ENCODE results near the gene SPC24. TPM values are rescaled to one million over a fixed set of nuclear protein-coding genes. Genes with fewer than 3 reads are reported as not detected.

SPC24 gene
- total RNA-seq, 4 donors from 2014 or later, result 1.4 to 6.6 (median 3.4) TPM

GRCh38 chr19:11195681-11196080, 40.1 kb upstream of the SPC24 start:
- Histone ChIP-seq H3K4me1 (peaks cover 60 to 79% (median 79%) of the 10 kb centered on the region in 4 donors), H3K4me3 (peak overlapping the region; percentile 66 to 92 (median 84)), H3K36me3 (peaks cover 25 to 62% (median 56%) of the 10 kb centered on the region in 4 donors), H3K9me3 (no peaks in the 10 kb centered on the region), H3K27ac (replicated peaks in 1 of 4) (peak overlapping the region; percentile 89 to 98 (median 96)), H3K27me3 (no peaks in the 10 kb centered on the region)
- intact Hi-C loops (cut with DNase I), result no loop called here
- TF ChIP-seq CTCF (IDR thresholded peaks at IDR 0.05) (no peak), POLR2A (IDR thresholded peaks at IDR 0.05; ENCODE audit: low read depth) (no peak), POLR2AphosphoS5 (IDR thresholded peaks at IDR 0.05) (no peak), EP300 (IDR thresholded peaks at IDR 0.05) (no peak)
- WGBS, result 33% methylated on average over 12 of the region's 12 CpGs
- DNase-seq (ENCODE audit: extremely low spot score), result no peak

- WGBS, result 13% methylated on average over 19 of the region's 20 CpGs
- Histone ChIP-seq H3K27me3 (no peaks in the 10 kb centered on the region), H3K4me3 (peak overlapping the region; percentile 66 to 92 (median 84)), H3K9me3 (no peaks in the 10 kb centered on the region), H3K27ac (replicated peaks in 1 of 4) (peak overlapping the region; percentile 89 to 98 (median 96)), H3K36me3 (peaks cover 25 to 59% (median 52%) of the 10 kb centered on the region in 4 donors), H3K4me1 (peaks cover 68 to 87% (median 86%) of the 10 kb centered on the region in 4 donors)
- no peak for TF ChIP-seq CTCF (IDR thresholded peaks at IDR 0.05)
- intact Hi-C loops (cut with DNase I), result no loop called here
- no peak for DNase-seq (ENCODE audit: extremely low spot score)
These were observed 39.3 kb upstream of the SPC24 start for GRCh38 chr19:11194656-11195558.

- intact Hi-C loops (cut with DNase I), result no loop called here
These were observed 38.6 kb upstream of the SPC24 start for GRCh38 chr19:11194173-11194572.

More at GRCh38 chr19:11194173-11194572, 38.6 kb upstream of the SPC24 start:
- Histone ChIP-seq H3K27ac (replicated peaks in 1 of 4) (peak overlapping the region; percentile 89 to 98 (median 96)), H3K4me3 (peak overlapping the region; percentile 66 to 92 (median 84)), H3K4me1 (peaks cover 75 to 92% (median 90%) of the 10 kb centered on the region in 4 donors), H3K36me3 (peaks cover 25 to 52% (median 50%) of the 10 kb centered on the region in 4 donors), H3K27me3 (no peaks in the 10 kb centered on the region), H3K9me3 (no peaks in the 10 kb centered on the region)
- DNase-seq (ENCODE audit: extremely low spot score), result no peak
- no peak for TF ChIP-seq EP300 (IDR thresholded peaks at IDR 0.05)
- TF ChIP-seq CTCF (IDR thresholded peaks at IDR 0.05), result no peak
- TF ChIP-seq POLR2AphosphoS5 (IDR thresholded peaks at IDR 0.05), result no peak
- no peak for TF ChIP-seq POLR2A (IDR thresholded peaks at IDR 0.05; ENCODE audit: low read depth)
- WGBS, result 42% methylated on average over 8 of the region's 8 CpGs
